HG03196 (cell line): ENCODE data around the gene ACER3.
"Not testable (repeated sequence)": the region's sequence is repeated elsewhere in the genome, so short reads cannot be mapped to it uniquely, and the experiment has no call there.

Experiments used
- ATAC-seq: cut with Tn5 transposase; IDR thresholded peaks from one replicate; pipeline ENCODE4 v1.9.1; 2021; ENCODE audit not compliant: unreplicated experiment

ACER3 gene

GRCh38 chr11:76872959-76873827, 12.5 kb downstream of the ACER3 start:
- no peak for ATAC-seq

- no peak for ATAC-seq
Observed at GRCh38 chr11:76878014-76878413, 17.3 kb downstream of the ACER3 start.

DNA sequence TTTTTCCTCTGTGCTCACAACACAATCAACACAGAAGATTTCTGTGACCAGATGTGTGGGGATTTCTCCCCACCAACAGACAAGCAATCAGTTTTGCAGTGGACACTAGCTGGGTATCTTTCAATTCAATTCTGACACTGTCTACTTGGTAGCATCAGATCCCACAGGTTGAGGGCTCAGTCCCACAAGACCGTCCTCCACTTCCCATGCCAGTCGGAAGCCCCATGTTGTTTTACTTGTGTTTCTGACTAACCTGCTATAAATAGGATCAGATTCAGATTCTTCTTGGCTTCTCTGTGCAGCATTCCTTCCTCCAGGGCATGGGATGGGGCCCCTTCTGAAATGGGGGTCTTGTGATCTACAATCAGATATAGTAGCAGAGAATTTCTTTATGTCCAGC, 19.6 kb downstream of the ACER3 start:
- ATAC-seq: no peak

DNA sequence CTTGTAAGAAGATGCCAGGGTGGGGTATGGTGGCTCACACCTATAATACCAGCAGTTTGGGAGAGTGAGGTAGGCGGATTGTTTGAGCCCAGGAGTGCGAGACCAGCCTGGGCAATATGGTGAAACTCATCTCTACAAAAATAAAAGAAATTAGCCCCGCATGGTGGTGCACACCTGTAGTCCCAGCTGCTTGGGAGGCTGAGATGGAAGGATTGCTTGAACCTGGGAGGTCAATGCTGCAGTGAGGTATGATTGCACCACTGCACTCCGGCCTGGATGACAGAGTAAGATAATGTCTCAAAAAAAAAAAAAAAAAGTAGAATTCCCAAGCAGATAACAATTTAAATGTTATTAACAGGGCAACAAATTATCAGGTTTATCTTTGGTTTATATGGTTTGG, 20.2 kb downstream of the ACER3 start:
- ATAC-seq: no peak

DNA sequence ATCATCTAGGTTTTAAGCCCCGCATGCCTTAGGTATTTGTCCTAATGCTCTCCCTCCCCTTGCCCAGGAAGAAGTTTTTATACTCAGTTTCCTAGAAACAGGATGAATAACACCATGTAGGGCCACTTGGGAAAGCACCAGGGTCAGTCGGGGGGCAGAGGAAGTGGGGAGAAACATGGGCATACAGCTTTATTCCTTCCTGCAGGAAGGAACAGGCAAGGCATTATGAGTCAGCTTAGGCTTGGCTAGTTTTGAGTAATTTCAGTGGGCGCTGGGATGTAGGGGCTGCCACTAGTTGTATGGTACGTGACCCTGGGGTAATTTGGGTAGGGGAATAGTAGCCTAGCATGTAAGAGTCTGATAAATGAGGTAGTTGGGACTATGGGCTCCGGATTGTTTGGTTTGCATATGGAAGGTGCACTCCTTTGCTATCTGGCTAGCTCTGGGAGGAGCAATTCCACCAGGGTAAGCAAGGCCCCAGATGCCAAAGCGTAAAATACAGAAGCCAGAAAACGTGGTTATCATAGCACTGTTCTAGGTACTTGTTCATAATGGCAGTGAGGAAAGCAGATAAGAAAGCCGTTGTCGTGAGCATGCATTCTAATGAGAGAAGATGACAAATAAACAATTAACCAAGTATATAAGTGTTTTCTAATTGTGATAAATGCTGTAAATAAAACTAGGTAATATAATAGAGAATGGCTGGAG, 24.8 kb downstream of the ACER3 start:
- ATAC-seq: no peak

DNA sequence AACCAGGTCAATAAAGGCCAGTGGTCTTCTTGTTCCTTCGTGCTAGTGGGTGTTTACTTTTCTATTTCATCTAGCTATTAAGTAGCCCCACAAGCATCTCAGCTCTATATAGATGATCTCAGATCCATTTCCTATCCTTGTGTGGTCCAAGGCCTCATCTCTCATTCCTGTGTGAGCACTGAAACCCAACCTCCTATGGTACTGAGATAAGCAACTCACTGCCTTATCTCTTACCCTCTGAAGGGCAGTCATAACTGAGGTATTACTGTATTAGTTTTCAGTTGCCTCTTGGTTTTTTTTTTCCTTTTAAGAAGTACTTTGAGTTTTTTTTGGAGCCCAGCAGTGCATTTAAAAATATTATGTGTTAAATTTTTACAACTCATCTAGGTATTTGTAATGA, 28.3 kb downstream of the ACER3 start:
- no peak for ATAC-seq

GRCh38 chr11:76889411-76889975, 28.8 kb downstream of the ACER3 start:
- ATAC-seq: no peak

DNA sequence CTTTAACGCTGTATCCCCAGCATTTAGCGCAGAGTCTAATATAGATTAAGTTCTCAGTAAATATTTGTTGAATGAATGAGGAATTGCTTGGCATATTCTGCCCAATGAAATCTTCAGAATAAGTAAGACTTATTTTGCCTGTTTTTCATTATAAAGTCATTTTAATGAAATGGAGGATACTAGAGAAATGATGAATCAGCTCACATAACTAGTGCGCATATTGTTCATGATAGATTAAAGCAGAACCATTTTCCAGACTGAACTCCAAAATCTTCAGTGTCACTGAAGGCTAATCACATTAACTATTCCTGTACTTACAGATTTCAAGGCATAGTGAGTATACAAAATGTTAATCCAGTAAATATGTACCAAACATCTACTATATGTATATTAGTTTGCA, 29.6 kb downstream of the ACER3 start:
- ATAC-seq: no peak

DNA sequence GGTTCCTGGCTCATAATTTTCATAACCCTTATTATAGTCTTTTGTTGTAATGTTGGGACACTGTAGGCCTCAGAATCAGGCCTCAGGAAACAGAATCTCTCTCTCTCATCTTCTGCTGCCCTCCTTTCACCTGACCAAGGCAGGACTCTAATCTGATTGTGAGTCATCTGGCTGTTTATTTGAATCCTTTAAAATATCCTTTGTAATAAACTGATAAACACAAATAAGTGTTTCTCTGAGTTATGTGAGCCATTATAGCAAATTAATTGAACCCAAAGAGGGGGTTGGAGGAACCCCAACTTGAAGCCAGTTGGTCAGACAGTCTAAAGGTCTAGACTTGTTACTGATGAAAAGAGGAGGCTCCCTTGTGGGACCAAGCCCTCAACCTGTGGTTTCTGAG, 30.6 kb downstream of the ACER3 start:
- no peak for ATAC-seq

GRCh38 chr11:76891793-76892192, 31.1 kb downstream of the ACER3 start:
- ATAC-seq: no peak

DNA sequence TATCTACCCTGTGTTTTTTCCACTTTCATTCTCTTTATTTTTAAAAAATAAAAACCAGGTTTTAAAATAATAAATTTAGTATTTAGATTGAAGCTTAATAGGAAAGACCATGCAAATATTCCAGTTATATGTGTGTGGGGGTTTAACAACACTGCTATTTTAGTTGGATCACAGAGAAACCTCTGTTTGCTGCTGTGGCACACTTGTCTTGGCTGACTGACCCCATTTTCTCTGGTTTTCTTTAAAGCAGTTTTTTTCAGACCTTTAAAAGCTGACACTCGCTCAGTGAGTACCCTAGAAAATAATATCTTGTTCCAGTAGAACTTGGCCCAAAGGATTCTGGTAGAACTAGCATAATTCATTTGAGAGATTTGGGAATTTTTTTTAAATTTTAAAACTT, 31.6 kb downstream of the ACER3 start:
- no peak for ATAC-seq

DNA sequence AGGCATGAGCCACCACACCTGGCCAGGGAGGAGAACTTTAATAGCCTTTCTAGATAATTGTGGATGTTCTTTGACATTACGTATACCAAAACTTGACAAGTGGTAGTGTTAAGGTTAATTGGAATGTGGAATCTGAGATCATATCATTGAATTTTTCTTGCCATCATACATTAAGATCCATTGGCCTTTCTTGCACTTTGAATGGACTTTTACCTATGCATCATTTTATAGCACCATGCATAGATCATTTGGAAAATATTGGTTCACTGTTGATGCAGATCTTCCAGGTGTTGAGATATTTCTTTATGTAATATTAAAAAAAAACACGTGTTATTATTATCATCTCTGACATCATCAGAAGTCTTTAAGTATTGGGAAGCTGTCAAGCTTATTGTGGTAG, 36.5 kb downstream of the ACER3 start:
- ATAC-seq: no peak

DNA sequence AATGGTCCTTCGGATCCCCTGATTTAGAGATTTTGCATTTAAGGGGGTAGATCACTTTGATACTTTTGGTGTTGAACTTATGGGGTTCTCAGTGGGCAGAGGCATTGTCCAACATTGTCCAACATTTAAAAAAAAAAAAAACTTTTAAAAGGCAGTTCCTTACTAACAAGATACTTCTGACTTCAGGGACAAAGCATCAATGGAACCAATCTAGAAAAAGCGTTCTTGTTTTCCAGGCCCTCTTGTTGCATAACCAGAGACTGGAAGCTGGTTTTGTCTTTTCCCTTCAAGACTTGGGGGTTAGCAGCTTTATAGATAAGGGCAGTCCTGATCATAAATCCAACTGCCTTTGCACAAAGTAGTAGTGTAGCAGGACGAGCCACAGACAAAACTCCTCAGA, 40.4 kb downstream of the ACER3 start:
- no peak for ATAC-seq

- not testable (repeated sequence) for ATAC-seq
Observed at GRCh38 chr11:76901622-76902021, 40.9 kb downstream of the ACER3 start.

DNA sequence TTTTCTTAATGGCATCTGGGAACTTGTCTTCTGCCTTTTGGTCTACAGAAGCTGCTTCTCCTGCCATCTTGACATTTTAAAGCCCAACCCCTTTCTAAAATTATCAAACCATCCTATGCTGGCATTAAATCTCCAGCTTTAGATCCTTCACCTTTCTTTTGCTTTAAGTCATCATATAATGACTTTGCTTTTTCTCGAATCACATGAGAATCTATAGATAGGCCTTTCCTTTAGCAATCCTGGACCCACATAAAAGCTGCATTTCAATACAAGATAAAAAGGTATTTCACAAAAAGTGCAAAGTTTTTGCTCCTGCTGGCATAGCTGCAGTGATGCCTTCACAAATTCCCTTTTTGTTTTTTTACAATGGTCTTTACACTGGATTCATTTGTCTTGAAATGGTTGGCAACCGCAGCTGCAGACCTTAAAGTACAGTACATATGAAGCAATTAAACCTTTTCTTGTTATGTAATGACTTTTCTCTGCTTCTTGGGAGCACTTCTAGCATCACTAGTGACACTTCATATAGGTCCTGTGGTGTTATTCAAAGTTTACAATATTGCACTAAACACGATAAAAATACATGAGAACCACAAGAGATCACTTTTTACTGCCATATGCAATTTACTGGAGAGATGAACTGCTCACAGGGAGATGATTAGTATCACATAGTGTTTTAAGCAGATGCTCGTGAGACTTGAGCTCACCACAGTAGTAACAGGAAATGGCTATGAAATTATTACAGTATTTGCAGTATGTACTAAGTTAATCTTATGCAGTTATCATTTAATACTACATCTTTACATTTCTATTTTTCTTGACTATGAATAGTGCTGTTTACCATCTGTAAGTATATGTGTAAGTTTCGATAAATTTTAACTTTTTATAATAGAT, 41.6 kb downstream of the ACER3 start:
- no peak for ATAC-seq

DNA sequence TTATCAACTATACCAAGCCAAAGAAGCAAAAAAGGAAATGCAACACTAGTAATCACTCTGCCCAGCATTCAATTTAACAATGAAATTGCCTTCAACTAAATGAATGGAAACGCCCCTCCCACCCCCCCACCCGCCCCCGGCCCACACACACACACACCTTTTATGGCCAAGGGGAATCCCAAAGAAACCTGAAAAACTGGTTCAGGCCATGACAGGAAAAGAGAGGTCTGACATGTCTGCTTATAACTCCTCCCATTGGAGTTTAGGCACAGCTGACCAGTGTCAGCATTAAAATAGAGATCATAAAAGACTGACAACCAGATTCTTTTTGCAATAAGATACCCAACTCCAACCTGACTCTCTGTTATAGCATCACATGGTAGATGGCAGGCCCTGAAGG, 42.6 kb downstream of the ACER3 start:
- no peak for ATAC-seq

DNA sequence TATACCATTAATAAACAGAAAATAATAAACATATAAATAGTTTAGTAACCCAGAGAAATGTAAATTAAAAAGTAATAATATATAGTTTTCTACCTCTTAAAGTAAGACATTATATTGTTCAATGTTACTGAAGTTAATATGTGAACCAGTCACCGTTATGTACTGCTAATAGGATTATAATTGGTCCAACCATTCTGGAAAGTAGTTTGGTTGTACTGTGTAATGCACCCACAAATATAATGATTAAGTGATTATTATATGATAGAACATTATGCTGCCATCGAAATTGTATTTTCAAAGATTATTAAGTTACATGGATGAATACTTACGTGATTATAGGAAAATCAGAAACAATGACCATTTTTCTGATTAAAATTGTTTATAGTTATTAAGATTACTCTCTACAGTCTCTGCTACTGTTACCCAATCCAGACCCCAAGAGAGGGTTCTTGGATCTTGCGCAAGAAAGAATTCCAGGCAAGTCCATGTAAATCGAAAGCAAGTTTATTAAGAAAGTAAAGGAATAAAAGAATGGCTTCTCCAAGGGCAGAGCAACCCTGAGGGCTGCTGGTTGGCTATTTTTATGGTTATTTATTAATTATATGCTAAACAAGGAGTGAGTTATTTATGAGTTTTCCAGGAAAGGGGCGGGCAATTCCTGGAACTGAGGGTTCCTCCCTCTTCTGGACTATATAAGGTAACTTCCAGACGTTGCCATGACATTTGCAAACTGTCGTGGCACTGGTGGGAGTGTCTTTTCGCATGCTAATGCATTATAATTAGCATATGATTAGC, 50.1 kb downstream of the ACER3 start:
- ATAC-seq: no peak

DNA sequence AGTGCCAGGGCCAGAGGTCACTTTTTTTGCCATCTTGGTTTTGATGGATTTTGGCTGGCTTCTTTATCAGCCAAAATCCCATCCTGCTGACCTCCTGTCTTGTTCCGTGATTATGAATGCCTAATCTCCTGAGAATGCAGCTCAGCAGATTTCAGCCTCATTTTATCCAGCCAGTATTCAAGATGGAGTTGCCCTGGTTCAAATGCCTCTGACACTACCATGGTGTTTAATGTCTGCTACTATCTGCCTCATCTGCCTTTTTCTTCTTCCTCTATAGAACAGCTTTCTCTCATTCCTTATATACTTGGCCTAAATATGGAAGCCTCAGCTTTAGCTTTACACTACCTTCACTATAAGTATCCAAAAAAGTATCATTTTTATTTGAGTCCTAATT, 50.7 kb downstream of the ACER3 start:
- no peak for ATAC-seq

DNA sequence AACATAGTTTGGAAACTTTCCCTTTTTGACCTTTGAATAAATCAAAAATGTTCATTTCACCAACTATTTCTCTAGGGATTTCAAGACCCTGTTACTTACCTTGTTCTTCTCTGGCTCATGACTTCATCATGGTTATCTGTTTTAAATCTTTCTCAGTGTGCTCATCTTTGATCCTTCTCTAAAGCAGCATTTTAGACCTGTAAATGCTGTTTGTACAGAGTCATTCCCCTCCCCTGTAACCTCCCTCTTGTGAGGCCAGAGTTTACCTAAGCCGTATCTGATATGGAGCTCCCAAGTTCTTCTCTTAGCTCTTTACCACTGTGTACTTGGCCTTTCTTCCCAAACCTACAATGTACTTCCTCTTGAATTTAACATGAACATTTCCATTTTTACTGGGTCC, 56.0 kb downstream of the ACER3 start:
- ATAC-seq: no peak

GRCh38 chr11:76918941-76919386, 58.2 kb downstream of the ACER3 start:
- no peak for ATAC-seq
